Melanocyte of skin (primary cell): ENCODE results near the gene CCDC68. TPM values are rescaled to one million over a fixed set of nuclear protein-coding genes. Genes with fewer than 3 reads are reported as not detected.

Experiments used
- total RNA-seq, 2 donors: library from RNA; depleted of rRNA; stranded (reverse); fragments of >200 nt; gene quantifications; 2 replicates each; pipeline ENCODE4 v1.2.3, GENCODE V29; 2012

Gene CCDC68, protein sequence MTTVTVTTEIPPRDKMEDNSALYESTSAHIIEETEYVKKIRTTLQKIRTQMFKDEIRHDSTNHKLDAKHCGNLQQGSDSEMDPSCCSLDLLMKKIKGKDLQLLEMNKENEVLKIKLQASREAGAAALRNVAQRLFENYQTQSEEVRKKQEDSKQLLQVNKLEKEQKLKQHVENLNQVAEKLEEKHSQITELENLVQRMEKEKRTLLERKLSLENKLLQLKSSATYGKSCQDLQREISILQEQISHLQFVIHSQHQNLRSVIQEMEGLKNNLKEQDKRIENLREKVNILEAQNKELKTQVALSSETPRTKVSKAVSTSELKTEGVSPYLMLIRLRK
- under 1 TPM in 1 of 2 donors, not detected in 1; under 0.01 TPM for total RNA-seq

DNA sequence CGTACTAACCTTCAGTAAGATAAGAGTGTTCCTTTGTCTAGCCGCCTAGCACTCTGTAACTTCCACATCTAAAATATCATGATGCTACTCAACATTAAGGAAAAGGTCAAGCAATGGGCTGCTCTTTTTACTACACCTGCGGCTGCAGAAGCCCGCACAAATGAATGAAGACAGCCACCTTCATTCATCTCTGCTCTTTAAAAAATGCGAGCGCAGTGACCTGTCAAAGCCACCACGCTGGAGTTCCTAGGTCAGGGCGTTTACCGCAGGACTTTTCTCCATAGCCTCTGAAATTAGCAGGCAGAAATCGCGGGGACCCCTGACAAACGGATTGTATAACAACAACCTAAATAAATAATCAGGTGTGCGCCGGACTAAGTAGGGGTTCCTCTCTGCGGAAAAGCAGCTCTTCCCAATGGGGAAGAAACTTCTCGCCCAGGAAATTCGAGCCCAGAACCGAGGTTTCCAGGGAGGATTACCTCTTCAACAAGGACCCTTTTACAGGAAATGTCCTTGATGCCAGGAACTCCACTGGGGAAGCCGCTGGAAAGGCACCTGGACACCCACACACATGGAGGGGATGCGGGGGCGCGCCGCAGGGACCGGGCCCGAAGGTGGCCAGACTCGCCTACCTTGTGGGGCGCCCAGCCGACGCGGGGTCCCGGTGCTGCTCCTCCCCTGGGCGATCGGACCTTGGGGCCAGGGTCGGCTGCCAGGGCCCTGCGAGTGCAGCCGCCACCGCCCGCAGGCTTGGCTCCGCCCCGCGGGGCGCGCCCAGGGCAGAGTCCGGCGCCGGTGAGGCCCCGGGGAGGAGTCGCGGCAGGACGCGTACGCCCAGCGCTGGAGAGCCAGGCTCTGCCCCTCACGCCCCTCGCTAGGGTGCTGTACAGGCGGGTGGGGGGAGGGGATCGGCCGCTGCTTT is at the start of gene CCDC68:
TSS of gene CCDC68 (minus strand) at position 758 of the 922 bp plus-strand sequence. CDS start 16,670 bp downstream, outside the sequence.

Other genes with a start within 250 kb of the CCDC68 start
- under 1 TPM; 0.34 to 0.67 TPM for gene RAB27B, start 131.0 kb downstream of the CCDC68 start, total RNA-seq